ENCODE data around the gene SETDB1.

The SETDB1 gene

GRCh38 chr1:150963321-150964163 lies 37.4 kb downstream of the SETDB1 start:
- in situ Hi-C loops (cut with HindIII; ENCODE audit: low pct_ligation_motif_present, low sequenced_read_pairs): no loop called here
- peaks cover 90% of the 10 kb centered on the region for H3K36me3 ChIP-seq (replicated peaks)
- no peak for TF ChIP-seq CTCF (IDR thresholded peaks at IDR 0.05; ENCODE audit: low read depth, low read length, missing control alignments)

GRCh38 chr1:150964164-150964489 lies 38.0 kb downstream of the SETDB1 start:
- in situ Hi-C loops (cut with HindIII; ENCODE audit: low pct_ligation_motif_present, low sequenced_read_pairs): no loop called here
- H3K36me3 ChIP-seq (replicated peaks): peaks cover 93% of the 10 kb centered on the region

More at GRCh38 chr1:150963321-150964163, 37.4 kb downstream of the SETDB1 start:
- no peak overlapping the region for H3K4me3 ChIP-seq (ENCODE audit: low read depth, low read length)
- no peaks in the 10 kb centered on the region for H3K27me3 ChIP-seq (replicated peaks)
- no peak for DNase-seq
- no peak overlapping the region for H3K27ac ChIP-seq

GRCh38 chr1:150965605-150966004 lies 39.4 kb downstream of the SETDB1 start:
- no peak for TF ChIP-seq CTCF (IDR thresholded peaks at IDR 0.05; ENCODE audit: low read depth, low read length, missing control alignments)
- no peak for DNase-seq
- Histone ChIP-seq H3K4me3 (ENCODE audit: low read depth, low read length) (no peak overlapping the region), H3K27ac (no peak overlapping the region), H3K27me3 (replicated peaks) (no peaks in the 10 kb centered on the region), H3K36me3 (replicated peaks) (peaks cover 80% of the 10 kb centered on the region)
- in situ Hi-C loops (cut with HindIII; ENCODE audit: low pct_ligation_motif_present, low sequenced_read_pairs): no loop called here

More at GRCh38 chr1:150964164-150964489, 38.0 kb downstream of the SETDB1 start:
- no peak overlapping the region for H3K27ac ChIP-seq
- no peak overlapping the region for H3K4me3 ChIP-seq (ENCODE audit: low read depth, low read length)
- no peak for DNase-seq
- TF ChIP-seq CTCF (IDR thresholded peaks at IDR 0.05; ENCODE audit: low read depth, low read length, missing control alignments): no peak
- no peaks in the 10 kb centered on the region for H3K27me3 ChIP-seq (replicated peaks)

- Histone ChIP-seq H3K27ac (no peak overlapping the region), H3K36me3 (replicated peaks) (peaks cover 76% of the 10 kb centered on the region), H3K27me3 (replicated peaks) (no peaks in the 10 kb centered on the region), H3K4me3 (ENCODE audit: low read depth, low read length) (no peak overlapping the region)
- no peak for DNase-seq
- in situ Hi-C loops (cut with HindIII; ENCODE audit: low pct_ligation_motif_present, low sequenced_read_pairs): no loop called here
- TF ChIP-seq CTCF (IDR thresholded peaks at IDR 0.05; ENCODE audit: low read depth, low read length, missing control alignments): no peak
These were observed 39.8 kb downstream of the SETDB1 start for GRCh38 chr1:150966011-150966410.

- H3K27ac ChIP-seq: no peak overlapping the region
- in situ Hi-C loops (cut with HindIII; ENCODE audit: low pct_ligation_motif_present, low sequenced_read_pairs): no loop called here
- no peaks in the 10 kb centered on the region for H3K27me3 ChIP-seq (replicated peaks)
- no peak overlapping the region for H3K4me3 ChIP-seq (ENCODE audit: low read depth, low read length)
- no peak for TF ChIP-seq CTCF (IDR thresholded peaks at IDR 0.05; ENCODE audit: low read depth, low read length, missing control alignments)
- peaks cover 60% of the 10 kb centered on the region for H3K36me3 ChIP-seq (replicated peaks)
- DNase-seq: no peak
These were observed 41.8 kb downstream of the SETDB1 start for GRCh38 chr1:150967936-150968335.

GRCh38 chr1:150968491-150968890 lies 42.3 kb downstream of the SETDB1 start:
- in situ Hi-C loops (cut with HindIII; ENCODE audit: low pct_ligation_motif_present, low sequenced_read_pairs): no loop called here

More at GRCh38 chr1:150968491-150968890, 42.3 kb downstream of the SETDB1 start:
- DNase-seq: no peak
- H3K36me3 ChIP-seq (replicated peaks): peaks cover 54% of the 10 kb centered on the region
- H3K4me3 ChIP-seq (ENCODE audit: low read depth, low read length): no peak overlapping the region
- H3K27ac ChIP-seq: no peak overlapping the region
- no peak for TF ChIP-seq CTCF (IDR thresholded peaks at IDR 0.05; ENCODE audit: low read depth, low read length, missing control alignments)
- H3K27me3 ChIP-seq (replicated peaks): no peaks in the 10 kb centered on the region
